HepG2 (cell line): ENCODE data around the gene BTBD6. TPM values are rescaled to one million over a fixed set of nuclear protein-coding genes. Genes with fewer than 3 reads are reported as not detected.

ENCODE experiments used
- ATAC-seq: fragments of 200-7000 bp; cut with Tn5 transposase; 3 replicates; pipeline ENCODE4 v1.9.1; 2020; ENCODE audit warnings: mild to moderate bottlenecking, moderate library complexity
- BruUV-seq: library from RNA; stranded (reverse); fragments of 400-500 nt; replicated peaks from 2 replicates; lab custom pipeline; 2021; lab: Mats Ljungman, UMichigan
- CTCF ChIA-PET: fragments of 300-600 bp; formaldehyde crosslinking; extraction: SDS; loops from one replicate; lab custom pipeline; 2021; ENCODE audit warnings: low total read pairs, inconsistent platforms, low intra/inter-chr PET ratio; lab: Yijun Ruan, JAX
- POLR2A ChIA-PET: fragments of 350-600 bp; sonication (Branson Sonifier 250); formaldehyde crosslinking; loops from one replicate; lab custom pipeline; 2020; ENCODE audit warnings: antibody characterized with exemption, inconsistent platforms; lab: Yijun Ruan, JAX
- DNase-seq: peaks from one replicate; pipeline ENCODE4 v3.0.0-alpha.2; 2015; ENCODE audit warnings: low spot score
- FAIRE-seq: peaks from 3 replicates; lab custom pipeline; 2011; peaks lifted over from hg19 to GRCh38; lab: Jason Lieb, UNC
- H2AFZ ChIP-seq: one replicate; pipeline ENCODE4 v1.6.1; 2011; ENCODE audit warnings: low read length, inconsistent platforms
- H3K27ac ChIP-seq: fragments of 300-600 bp; 3 replicates; pipeline ENCODE4 v1.8.0; 2011; ENCODE audit warnings: mixed run types, mild to moderate bottlenecking, mixed read lengths, low read length, inconsistent platforms; ENCODE audit not compliant: insufficient read depth; ENCODE audit errors: extremely low read length
- H3K27me3 ChIP-seq, 2 experiments: fragments of 200-600 bp in 1 of 2; 2 replicates in 1 of 2; 3 replicates in 1 of 2; pipeline versions ENCODE4 v1.6.0 to v1.8.0; 2011; ENCODE audit warnings: low read length in 2 of 2, mild to moderate bottlenecking in 2 of 2, moderate library complexity in 2 of 2, inconsistent platforms in 1 of 2; ENCODE audit not compliant: insufficient read depth in 2 of 2, control insufficient read depth in 1 of 2
- H3K36me3 ChIP-seq, 2 experiments: fragments of 200-600 bp in 1 of 2; replicated peaks in 1 of 2; 2 replicates in 1 of 2; 3 replicates in 1 of 2; pipeline versions ENCODE4 v1.5.1 to v1.8.0; 2011; ENCODE audit warnings: low read length in 2 of 2, inconsistent platforms in 1 of 2; ENCODE audit not compliant: insufficient read depth in 2 of 2, control insufficient read depth in 1 of 2
- H3K4me1 ChIP-seq: 2 replicates; pipeline ENCODE4 v1.5.1; 2012; ENCODE audit warnings: low read length, inconsistent platforms; ENCODE audit not compliant: insufficient read depth
- H3K4me2 ChIP-seq: 2 replicates; pipeline ENCODE4 v1.6.0; 2011; ENCODE audit warnings: low read depth, low read length, inconsistent platforms
- H3K4me3 ChIP-seq, 3 experiments: fragments of 200-600 bp in 1 of 3; sonication (generic), shearing (Covaris generic) in 1 of 3; replicated peaks in 1 of 3; 2 replicates each; pipeline ENCODE4 v1.5.1; 2011 to 2016; ENCODE audit warnings: low read length in 3 of 3, inconsistent platforms in 2 of 3, low read depth in 2 of 3, mild to moderate bottlenecking in 2 of 3, control low read depth in 1 of 3, mixed read lengths in 1 of 3; ENCODE audit not compliant: insufficient read depth in 1 of 3
- H3K79me2 ChIP-seq: one replicate; pipeline ENCODE4 v1.6.1; 2011; ENCODE audit warnings: low read length, inconsistent platforms; ENCODE audit not compliant: insufficient read depth
- H3K9ac ChIP-seq: 2 replicates; pipeline ENCODE4 v1.6.0; 2011; ENCODE audit warnings: mild to moderate bottlenecking, low read depth, low read length, inconsistent platforms; ENCODE audit not compliant: insufficient read depth
- H3K9me3 ChIP-seq: 2 replicates; pipeline ENCODE4 v1.5.1; 2012; ENCODE audit warnings: mild to moderate bottlenecking, low read length
- H4K20me1 ChIP-seq: 2 replicates; pipeline ENCODE4 v1.6.0; 2011; ENCODE audit warnings: inconsistent platforms, mild to moderate bottlenecking, low read length, moderate library complexity; ENCODE audit not compliant: insufficient read depth
- ARNT2 ChIP-seq: sonication (generic); formaldehyde crosslinking; IDR thresholded peaks from 2 replicates; pipeline ENCODE4 v1.8.0; 2022; ENCODE audit warnings: mild to moderate bottlenecking, low read depth, missing genetic modification reagents, moderate library complexity
- CHD4 ChIP-seq: fragments of 200-600 bp; sonication (generic); IDR thresholded peaks from 2 replicates; pipeline ENCODE4 v1.7.0; 2017; ENCODE audit warnings: mild to moderate bottlenecking, low read length, borderline replicate concordance
- FOXM1 ChIP-seq: sonication (generic); formaldehyde crosslinking; IDR thresholded peaks from 2 replicates; pipeline ENCODE4 v1.5.0; 2020; ENCODE audit warnings: missing genetic modification reagents
- KMT2B ChIP-seq: IDR thresholded peaks from 2 replicates; pipeline ENCODE4 v1.6.1; 2016; ENCODE audit warnings: missing genetic modification reagents, missing compliant biosample characterization
- MED13 ChIP-seq: sonication (generic); formaldehyde crosslinking; IDR thresholded peaks from 2 replicates; pipeline ENCODE4 v1.5.0; 2020; ENCODE audit warnings: missing genetic modification reagents
- PHF20 ChIP-seq: sonication (generic); formaldehyde crosslinking; IDR thresholded peaks from 2 replicates; pipeline ENCODE4 v1.5.0; 2020; ENCODE audit warnings: mild to moderate bottlenecking, missing genetic modification reagents
- SNRNP70 ChIP-seq: fragments of 200-400 bp; formaldehyde crosslinking; IDR thresholded peaks from 2 replicates; pipeline ENCODE4 v1.6.1; 2017; ENCODE audit warnings: mild to moderate bottlenecking, low read depth, low read length, moderate library complexity
- ZNF180 ChIP-seq: sonication (generic); formaldehyde crosslinking; IDR thresholded peaks from 2 replicates; pipeline ENCODE4 v1.4.0; 2020; ENCODE audit warnings: low read depth, missing genetic modification reagents, borderline replicate concordance
- ZNF431 ChIP-seq: sonication (generic); formaldehyde crosslinking; IDR thresholded peaks from 2 replicates; pipeline ENCODE4 v1.9.0; 2022; ENCODE audit warnings: missing genetic modification reagents, low read depth, mild to moderate bottlenecking, borderline replicate concordance
- ZNF670 ChIP-seq: sonication (generic); formaldehyde crosslinking; IDR thresholded peaks from 2 replicates; pipeline ENCODE4 v1.8.0; 2022; ENCODE audit warnings: mild to moderate bottlenecking, missing genetic modification reagents, borderline replicate concordance
- ZNF83 ChIP-seq: sonication (generic); formaldehyde crosslinking; IDR thresholded peaks from 2 replicates; pipeline ENCODE4 v1.4.0; 2020; ENCODE audit warnings: missing genetic modification reagents, mild to moderate bottlenecking, borderline replicate concordance
- WGBS: methylation state at CpG from one replicate; pipeline ENCODE4 v1.1.6; 2017; ENCODE audit warnings: low lambda C conversion rate; 5-methylcytosine and 5-hydroxymethylcytosine counted together
- in situ Hi-C: cut with HindIII; loops from 2 replicates; pipeline ENCODE4 v1.10.0; 2017; ENCODE audit warnings: low pct_unique_long_range_greater_than_20kb; ENCODE audit not compliant: extremely low pct_ligation_motif_present
- intact Hi-C: fragments of 100-400 bp; cut with micrococcal nuclease; formaldehyde crosslinking; loops from one replicate; pipeline ENCODE4 v1.10.0; 2022; ENCODE audit not compliant: unreplicated experiment
- polyA plus RNA-seq, 8 experiments: library from polyadenylated mRNA; depleted of rRNA in 3 of 8; stranded (reverse) in 7 of 8; unstranded in 1 of 8; fragments of >200 nt; fragmentation: Illumina TruSeq in 4 of 8; extraction: Trizol in 4 of 8; gene quantifications; 2 replicates each; pipeline versions ENCODE4 v1.2.1 to v1.2.3, GENCODE V29; 2011 to 2016; ENCODE audit warnings: low read depth in 4 of 8, missing spikeins in 1 of 8, mixed read lengths in 1 of 8; ENCODE audit not compliant: insufficient read depth in 1 of 8
- total RNA-seq, 5 experiments: library from RNA; depleted of rRNA; stranded (reverse); fragments of >200 nt; fragmentation: Illumina TruSeq; extraction: Trizol; gene quantifications; 2 replicates each; pipeline ENCODE4 v1.2.3, GENCODE V29; 2016; ENCODE audit warnings: low read depth in 1 of 5
- TF ChIP-seq, protein P1 (sequence below): sonication (generic); formaldehyde crosslinking; IDR thresholded peaks from 2 replicates; pipeline ENCODE4 v1.4.0; 2020; ENCODE audit warnings: missing genetic modification reagents, low read depth, mild to moderate bottlenecking, borderline replicate concordance
- TF ChIP-seq, protein P2 (sequence below): sonication (generic); formaldehyde crosslinking; IDR thresholded peaks from 2 replicates; pipeline ENCODE4 v1.4.0; 2020; ENCODE audit warnings: missing genetic modification reagents
- TF ChIP-seq, protein P3 (sequence below): sonication (generic); formaldehyde crosslinking; IDR thresholded peaks from 2 replicates; pipeline ENCODE4 v1.4.0; 2020; ENCODE audit warnings: missing genetic modification reagents
- TF ChIP-seq, protein P4 (sequence below): sonication (generic); formaldehyde crosslinking; IDR thresholded peaks from 2 replicates; pipeline ENCODE4 v1.8.1; 2023; ENCODE audit warnings: mild to moderate bottlenecking, inconsistent platforms, moderate library complexity, missing genetic modification reagents, borderline replicate concordance
- TF ChIP-seq, protein P5 (sequence below): sonication (generic); formaldehyde crosslinking; conservative IDR thresholded peaks from 2 replicates; pipeline ENCODE4 v1.8.0; 2022; ENCODE audit warnings: missing genetic modification reagents

BTBD6 gene
- total and polyA plus RNA-seq, 2 of the 13 experiments (the other 11 are each of a cell fraction or from before 2014, with no cell fraction given), result not detected

DNA sequence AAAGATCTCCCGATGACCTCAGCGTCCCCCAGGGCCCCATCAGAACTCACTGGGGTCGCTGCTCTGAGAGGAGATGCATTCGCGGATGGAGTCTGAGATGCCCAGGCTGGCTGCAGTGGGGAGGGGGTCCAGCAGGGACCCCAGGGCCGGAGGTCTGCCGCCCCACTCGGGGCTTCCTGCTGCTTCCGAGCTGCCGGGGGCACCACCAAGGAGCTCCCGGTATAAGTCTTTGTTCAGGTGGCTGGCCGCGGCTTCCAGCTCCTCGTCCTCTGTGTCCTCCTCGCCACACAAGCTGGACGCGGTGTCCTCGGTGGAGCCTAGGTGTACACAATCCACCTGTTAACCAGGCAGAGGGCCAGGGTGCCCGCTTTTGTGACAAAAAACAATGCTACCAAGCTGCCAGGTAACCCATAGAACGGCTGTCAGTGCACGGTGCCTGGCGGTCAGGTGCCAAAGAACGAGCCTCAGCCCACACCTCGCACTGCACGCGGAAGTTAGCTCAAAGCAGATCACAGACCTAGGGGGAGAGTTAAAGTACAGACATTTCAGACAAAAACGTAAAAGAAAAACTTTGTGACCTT is 26.6 kb upstream of the BTBD6 start:
- Histone ChIP-seq H3K9ac (no peak overlapping the region), H3K9me3 (no peaks in the 10 kb centered on the region), H2AFZ (no peak overlapping the region), H3K27ac (no peak overlapping the region), H3K79me2 (no peaks in the 10 kb centered on the region), H4K20me1 (no peaks in the 10 kb centered on the region), H3K36me3 (peaks cover 19 to 47% of the 10 kb centered on the region in 2 experiments; a peak in 4 of 5 replicates), H3K4me2 (no peak overlapping the region), H3K4me1 (no peaks in the 10 kb centered on the region), H3K27me3 (no peaks in the 10 kb centered on the region), H3K4me3 (no peak overlapping the region)
- 97% methylated on average over 16 of the region's 27 CpGs for WGBS
- intact Hi-C loops, result no loop called here
- BruUV-seq, result no TSS peak
- no peak for ATAC-seq
- ChIA-PET CTCF (no interaction called here), POLR2A (no interaction called here)
- in situ Hi-C loops, result no loop called here
- DNase-seq, result no peak
- no peak for FAIRE-seq
- TF ChIP-seq, protein P1, sequence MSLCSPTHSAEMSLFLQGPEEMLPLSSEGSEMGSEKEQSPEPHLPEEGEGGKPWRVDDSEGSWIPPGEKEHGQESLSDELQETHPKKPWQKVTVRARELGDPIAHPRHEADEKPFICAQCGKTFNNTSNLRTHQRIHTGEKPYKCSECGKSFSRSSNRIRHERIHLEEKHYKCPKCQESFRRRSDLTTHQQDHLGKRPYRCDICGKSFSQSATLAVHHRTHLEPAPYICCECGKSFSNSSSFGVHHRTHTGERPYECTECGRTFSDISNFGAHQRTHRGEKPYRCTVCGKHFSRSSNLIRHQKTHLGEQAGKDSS (CRISPR knock-in tag), result no peak
- TF ChIP-seq SNRNP70, result no peak
- no peak for TF ChIP-seq CHD4
- no peak for TF ChIP-seq ZNF180 (CRISPR knock-in tag)
- no peak for TF ChIP-seq ZNF670 (CRISPR knock-in tag)
- no peak for TF ChIP-seq MED13 (CRISPR knock-in tag)
- TF ChIP-seq ZNF83 (CRISPR knock-in tag), result no peak
- TF ChIP-seq FOXM1 (CRISPR knock-in tag), result no peak
- TF ChIP-seq ARNT2 (CRISPR knock-in tag), result no peak
- TF ChIP-seq, protein P2, sequence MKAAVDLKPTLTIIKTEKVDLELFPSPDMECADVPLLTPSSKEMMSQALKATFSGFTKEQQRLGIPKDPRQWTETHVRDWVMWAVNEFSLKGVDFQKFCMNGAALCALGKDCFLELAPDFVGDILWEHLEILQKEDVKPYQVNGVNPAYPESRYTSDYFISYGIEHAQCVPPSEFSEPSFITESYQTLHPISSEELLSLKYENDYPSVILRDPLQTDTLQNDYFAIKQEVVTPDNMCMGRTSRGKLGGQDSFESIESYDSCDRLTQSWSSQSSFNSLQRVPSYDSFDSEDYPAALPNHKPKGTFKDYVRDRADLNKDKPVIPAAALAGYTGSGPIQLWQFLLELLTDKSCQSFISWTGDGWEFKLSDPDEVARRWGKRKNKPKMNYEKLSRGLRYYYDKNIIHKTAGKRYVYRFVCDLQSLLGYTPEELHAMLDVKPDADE (CRISPR knock-in tag), result no peak
- TF ChIP-seq, protein P3, sequence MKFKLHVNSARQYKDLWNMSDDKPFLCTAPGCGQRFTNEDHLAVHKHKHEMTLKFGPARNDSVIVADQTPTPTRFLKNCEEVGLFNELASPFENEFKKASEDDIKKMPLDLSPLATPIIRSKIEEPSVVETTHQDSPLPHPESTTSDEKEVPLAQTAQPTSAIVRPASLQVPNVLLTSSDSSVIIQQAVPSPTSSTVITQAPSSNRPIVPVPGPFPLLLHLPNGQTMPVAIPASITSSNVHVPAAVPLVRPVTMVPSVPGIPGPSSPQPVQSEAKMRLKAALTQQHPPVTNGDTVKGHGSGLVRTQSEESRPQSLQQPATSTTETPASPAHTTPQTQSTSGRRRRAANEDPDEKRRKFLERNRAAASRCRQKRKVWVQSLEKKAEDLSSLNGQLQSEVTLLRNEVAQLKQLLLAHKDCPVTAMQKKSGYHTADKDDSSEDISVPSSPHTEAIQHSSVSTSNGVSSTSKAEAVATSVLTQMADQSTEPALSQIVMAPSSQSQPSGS (CRISPR knock-in tag), result no peak
- TF ChIP-seq, protein P4, sequence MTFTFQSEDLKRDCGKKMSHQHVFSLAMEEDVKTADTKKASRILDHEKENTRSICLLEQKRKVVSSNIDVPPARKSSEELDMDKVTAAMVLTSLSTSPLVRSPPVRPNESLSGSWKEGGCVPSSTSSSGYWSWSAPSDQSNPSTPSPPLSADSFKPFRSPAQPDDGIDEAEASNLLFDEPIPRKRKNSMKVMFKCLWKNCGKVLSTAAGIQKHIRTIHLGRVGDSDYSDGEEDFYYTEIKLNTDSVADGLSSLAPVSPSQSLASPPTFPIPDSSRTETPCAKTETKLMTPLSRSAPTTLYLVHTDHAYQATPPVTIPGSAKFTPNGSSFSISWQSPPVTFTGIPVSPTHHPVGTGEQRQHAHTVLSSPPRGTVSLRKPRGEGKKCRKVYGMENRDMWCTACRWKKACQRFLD (CRISPR knock-in tag), result no peak
- no peak for TF ChIP-seq PHF20 (CRISPR knock-in tag)
- TF ChIP-seq, protein P5, sequence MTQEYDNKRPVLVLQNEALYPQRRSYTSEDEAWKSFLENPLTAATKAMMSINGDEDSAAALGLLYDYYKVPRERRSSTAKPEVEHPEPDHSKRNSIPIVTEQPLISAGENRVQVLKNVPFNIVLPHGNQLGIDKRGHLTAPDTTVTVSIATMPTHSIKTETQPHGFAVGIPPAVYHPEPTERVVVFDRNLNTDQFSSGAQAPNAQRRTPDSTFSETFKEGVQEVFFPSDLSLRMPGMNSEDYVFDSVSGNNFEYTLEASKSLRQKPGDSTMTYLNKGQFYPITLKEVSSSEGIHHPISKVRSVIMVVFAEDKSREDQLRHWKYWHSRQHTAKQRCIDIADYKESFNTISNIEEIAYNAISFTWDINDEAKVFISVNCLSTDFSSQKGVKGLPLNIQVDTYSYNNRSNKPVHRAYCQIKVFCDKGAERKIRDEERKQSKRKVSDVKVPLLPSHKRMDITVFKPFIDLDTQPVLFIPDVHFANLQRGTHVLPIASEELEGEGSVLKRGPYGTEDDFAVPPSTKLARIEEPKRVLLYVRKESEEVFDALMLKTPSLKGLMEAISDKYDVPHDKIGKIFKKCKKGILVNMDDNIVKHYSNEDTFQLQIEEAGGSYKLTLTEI, result no peak
- TF ChIP-seq KMT2B, result no peak
- no peak for TF ChIP-seq ZNF431
